ENCODE results near the gene NDOR1.

Gene NDOR1

DNA sequence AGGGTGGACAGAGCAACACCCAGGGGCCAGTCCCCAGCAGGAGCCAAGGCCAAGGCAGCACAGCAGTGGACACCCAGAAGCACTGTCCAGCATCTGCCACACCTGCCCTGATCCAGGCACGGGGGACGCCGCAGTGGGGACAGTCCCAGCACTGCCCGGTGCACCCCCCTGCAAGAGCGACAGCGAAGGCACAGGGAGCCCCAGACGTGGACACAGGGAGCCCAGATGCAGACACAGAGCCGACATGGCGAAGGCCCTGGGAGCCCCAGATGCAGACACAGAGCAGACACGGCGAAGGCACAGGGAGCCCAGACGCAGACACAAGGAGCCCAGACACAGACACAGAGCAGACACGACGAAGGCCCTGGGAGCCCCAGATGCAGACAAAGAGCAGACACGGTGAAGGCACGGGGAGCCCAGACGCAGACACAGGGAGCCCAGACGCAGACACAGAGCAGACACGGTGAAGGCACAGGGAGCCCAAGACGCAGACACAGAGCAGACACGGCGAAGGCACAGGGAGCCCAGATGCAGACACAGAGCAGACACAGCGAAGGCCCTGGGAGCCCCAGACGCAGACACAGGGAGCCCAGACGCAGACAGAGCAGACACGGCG, 21.4 kb upstream of the NDOR1 start:
- no peak for DNase-seq

DNA sequence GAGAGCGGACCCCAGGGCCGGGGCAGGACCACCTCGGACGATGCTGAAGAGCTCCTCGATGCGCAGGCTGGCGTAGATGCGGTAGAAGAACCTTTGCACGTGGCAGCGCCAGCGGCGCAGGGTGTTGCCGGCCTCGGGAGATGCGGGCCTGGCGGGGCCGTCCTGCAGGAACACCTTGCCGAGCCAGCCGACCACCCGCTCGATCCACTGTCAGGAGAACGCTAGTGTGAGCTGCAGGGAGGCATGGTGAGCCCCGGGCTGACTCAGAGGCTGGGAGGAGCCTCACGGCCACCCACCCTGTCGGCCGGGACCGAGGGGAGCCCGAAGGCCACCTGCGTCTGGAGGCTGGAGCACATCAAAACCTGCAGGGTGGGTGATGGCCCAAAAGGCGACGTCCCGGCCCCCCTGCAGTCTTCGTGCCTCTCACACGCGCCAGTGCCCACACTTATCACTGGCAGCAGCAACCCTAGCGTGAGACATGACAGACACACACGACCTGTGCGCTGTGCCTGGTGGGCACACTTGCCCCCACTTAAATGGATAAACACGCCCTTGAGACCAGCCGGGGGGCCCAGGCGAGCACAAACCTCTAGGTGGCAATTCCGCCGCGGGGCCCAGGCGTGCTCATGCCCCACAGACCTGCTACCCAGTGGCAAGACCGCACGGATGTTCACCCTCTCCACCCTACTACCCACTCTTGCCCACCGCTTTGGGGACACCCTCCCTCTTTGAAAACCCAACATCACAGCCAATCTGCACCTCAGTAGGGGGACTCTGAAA, 20.4 kb upstream of the NDOR1 start:
- DNase-seq: no peak

DNA sequence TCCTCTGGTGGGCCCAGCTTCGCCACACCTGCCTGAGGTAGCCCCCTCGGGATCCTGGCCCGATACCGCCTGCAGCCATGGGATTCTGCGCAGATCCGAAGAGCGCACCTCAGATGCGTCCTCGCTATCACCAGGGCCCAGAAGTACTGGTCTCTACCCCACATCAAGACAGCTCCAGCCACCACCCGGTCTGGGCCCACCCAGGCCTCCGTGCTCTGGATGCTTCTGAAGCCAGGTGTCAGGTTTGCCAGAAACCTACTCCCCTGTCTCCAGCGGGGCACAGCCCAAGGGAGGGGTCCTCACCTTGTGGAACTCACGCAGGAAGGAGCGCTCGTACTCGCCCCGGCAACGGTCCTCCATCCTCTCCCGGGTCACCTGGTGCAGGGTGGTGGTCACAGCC, 19.6 kb upstream of the NDOR1 start:
- no peak for DNase-seq

DNA sequence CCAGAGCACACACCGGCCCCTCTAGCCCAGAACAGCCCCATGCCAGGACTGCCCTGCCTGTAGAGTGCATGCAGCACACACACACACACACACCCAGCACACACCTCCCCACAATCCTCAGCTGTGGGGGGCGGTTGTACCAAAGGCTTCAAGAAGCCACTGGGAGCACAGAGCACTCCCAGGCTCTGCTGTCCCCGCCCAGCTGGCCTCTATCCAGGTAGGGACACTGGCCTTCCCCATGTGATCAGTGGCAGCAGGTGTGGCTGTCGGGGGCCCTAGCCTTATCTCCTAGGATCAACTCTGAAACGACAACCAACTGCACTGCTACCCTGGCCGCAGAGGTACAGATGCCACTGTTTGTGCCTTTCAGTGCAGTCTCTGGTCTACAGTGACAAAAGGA, 19.1 kb upstream of the NDOR1 start:
- DNase-seq: no peak

- no peak for DNase-seq
Observed at GRCh38 chr9:137187386-137187785, 18.1 kb upstream of the NDOR1 start.

DNA sequence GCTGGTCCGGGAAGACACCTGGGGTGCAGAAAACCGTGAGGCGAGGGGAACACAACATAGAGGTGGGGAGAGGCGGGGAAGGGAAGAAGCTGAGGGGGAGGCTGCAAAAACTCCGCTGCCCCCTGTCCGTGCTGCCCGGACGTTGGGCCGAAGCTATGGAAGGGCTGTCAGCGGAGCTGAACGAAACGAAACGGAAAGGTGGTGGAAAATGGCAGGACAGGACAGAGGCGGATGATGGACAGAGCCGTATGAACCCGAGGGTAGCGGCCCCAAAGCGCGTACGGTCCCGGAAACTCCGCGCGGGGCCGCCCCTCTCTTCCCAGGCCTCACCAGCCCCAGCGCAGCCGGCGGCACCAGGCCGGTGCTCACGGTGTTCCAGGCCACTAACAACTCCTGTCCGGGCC, 17.4 kb upstream of the NDOR1 start:
- no peak for DNase-seq

DNA sequence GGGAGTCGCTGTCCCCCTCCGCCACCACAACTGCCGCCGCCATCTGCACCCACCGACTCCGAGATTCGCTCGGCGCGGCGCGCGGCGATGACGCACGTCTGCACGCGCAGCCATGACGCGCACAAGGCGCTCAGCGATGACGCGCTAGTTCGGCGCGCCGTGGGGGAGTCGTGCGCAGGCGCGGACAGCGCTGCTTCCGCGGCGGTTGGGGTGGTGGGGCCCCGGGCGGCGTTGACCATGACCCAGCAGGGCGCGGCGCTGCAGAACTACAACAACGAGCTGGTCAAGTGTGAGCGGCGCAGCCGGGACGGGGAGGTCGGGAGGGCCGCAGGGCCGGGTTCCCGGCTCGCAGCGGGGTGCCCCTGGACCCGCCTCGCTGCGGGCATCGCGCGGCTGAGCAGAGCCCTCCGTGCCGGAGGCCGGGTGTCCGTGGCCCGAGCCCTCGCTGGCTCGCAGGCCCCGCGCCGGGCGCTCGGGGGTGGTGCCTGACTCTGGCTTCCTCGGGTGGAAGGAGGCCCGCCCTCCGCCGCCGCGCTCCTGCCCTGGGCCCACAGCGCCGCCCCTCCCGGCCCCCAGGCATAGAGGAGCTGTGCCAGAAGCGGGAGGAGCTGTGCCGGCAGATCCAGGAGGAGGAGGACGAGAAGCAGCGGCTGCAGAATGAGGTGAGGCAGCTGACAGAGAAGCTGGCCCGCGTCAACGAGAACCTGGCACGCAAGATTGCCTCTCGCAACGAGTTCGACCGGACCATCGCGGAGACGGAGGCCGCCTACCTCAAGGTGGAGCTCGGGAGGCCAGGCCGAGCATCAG, 16.8 kb upstream of the NDOR1 start, which contains the start of the genes ANAPC2 and SSNA1:
TSS of gene ANAPC2 (minus strand) at position 71 of the 807 bp plus-strand sequence. CDS start at position 43, 28 bp downstream.
TSS of gene SSNA1 (plus strand) at position 187 of the 807 bp plus-strand sequence. CDS start at position 238, 51 bp downstream.
- DNase-seq: peak; percentile 92

- no peak for DNase-seq
Observed at GRCh38 chr9:137189297-137190295, 15.9 kb upstream of the NDOR1 start.

DNA sequence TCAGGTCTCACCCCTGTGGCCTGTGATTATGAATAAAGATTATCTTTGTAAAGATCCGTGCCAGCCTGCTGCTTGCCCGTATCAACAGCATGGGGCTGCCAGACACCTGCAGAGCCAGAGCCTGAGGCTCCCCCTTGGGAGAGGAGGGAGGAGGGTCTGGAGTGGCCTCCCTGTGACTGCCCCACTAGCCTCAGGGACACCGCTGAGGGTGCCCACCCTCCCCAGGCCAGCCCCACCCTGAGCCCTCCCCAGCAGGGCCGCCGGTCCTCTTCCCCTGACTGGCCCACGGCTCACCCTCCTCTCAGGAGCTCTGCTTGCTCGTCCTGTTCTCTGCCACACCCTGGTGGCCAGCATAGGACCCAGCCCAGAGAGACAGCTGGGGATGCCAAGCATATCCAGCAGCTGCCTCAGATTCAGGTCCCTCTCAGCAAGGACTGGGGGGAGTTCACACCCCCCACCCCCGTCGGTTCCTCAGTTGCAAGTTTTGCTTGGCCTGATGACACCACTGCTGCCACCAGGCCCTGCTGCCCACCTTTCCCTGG, 15.1 kb upstream of the NDOR1 start:
- DNase-seq: no peak

DNA sequence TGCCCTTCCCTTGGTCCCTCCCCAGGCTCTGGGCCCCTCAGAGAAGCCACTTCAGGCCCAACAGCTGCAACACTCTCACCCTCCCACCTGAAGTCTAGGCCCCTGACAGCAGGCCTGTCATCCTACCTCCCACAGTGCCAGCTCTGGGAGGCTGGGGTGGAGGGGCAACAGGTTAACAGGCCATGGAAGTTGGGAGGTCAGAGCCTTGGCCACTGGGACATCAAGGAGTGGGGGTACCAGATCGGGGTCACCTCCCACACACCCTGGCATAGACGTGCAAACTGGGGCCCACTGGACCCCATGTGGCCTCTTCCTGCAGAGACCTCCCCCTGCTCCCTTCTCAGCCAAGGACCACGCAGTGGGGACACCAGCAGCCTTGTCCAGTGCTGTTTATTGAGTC, 14.3 kb upstream of the NDOR1 start:
- no peak for DNase-seq

- DNase-seq: no peak
Observed at GRCh38 chr9:137191691-137192447, 13.6 kb upstream of the NDOR1 start.

GRCh38 chr9:137192448-137192780, 13.1 kb upstream of the NDOR1 start:
- DNase-seq: no peak

DNA sequence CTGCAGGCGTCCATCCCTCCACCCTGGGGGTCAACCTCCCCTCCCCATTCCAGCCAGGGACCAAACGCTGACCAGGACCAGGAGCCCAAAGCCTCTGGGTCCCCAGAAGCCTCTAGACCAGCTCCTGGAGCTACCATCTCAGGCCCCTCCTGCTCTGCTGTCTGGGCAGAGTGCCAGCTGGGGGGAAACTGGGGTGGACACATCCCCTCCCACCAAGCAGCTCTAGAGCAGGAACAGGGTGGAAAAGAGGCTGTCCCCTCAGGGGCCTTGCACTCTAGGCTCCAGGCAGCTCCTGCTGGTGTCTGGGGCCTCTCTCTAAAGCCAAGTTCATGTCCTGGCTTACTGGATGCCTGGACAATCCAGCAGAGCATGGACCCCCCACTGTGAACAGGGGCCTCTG, 12.6 kb upstream of the NDOR1 start:
- DNase-seq: no peak

DNA sequence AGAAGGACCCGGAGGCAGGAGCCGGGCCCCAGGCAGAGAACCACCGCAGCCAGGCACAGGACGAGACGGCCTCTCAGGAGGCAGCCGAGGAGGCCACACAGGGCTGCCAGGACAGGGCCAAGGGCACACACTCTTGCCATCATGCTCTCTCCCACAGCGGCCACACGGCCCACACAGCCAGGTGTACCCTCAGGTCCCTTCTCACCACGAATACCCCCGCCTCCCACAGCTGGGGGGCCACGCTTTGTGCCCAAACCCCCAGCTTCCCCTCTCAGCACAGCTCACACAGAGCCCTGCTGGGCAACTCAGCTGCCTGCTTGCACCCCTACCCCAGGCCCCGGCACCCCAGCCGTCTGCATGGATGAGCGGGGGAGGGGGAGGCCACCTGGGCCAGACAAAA, 11.7 kb upstream of the NDOR1 start:
- no peak for DNase-seq

DNA sequence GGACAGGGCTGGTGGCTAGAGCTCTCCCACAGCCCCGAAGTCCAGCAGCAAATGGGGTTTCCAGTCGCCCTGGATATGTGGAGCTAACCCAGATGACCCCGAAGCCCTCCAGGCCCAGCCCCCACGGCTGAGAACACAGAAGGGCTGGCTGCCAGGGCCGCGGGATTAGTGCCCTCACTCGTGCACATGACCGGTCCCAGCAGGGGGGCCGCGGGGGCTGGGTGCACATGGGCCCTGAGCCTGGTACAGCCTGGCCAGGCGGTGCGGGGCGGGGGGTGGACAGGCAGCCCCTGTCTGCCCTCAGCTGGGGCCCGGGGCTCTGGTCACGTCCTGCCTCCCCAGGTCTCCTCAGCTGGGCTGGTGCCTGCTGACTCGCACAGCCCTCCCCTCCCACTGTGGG, 11.1 kb upstream of the NDOR1 start:
- DNase-seq: no peak

GRCh38 chr9:137194909-137195308, 10.6 kb upstream of the NDOR1 start:
- no peak for DNase-seq

DNA sequence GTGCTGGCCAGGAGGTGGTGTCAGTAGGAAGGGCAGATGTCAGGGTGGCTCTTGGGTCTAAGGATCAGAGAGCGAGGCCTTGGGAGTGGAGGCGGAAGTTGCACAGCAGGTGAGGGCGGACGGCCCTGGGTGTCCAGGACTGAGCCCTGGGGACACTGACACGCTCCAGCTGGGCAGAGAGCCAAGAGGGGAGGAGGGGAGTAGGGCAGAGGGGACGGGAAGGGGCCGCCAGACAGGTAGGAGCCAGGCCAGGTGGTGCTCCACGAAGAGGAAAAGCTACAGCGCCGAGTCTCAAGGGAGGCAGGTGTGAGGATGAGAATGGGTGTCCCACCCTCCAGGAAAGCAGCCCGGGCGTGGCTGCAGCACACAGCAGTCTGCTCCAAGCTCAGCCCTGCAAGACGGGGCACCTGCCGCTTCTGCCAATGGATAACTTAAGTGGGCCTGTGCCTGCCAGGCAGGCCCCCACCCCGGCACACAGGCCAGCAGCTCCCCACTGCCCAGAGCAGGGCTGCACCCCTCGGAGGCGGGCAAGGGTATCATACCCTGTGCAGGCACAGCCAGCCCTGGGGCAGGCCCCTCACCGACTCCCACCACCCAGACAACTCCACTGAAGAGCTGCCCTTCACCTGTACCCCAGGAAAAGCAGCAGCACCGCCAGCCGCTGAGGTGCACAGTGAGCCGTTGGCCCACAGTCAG, 9.8 kb upstream of the NDOR1 start:
- no peak for DNase-seq

GRCh38 chr9:137198051-137198901, 7.2 kb upstream of the NDOR1 start:
- no peak for DNase-seq

GRCh38 chr9:137198902-137199283, 6.6 kb upstream of the NDOR1 start:
- DNase-seq: no peak
